Omental fat pad (tissue), 4 donors: ENCODE data around the gene EPB41L4A. TPM values are rescaled to one million over a fixed set of nuclear protein-coding genes. Genes with fewer than 3 reads are reported as not detected.
"Not testable (repeated sequence)": the region's sequence is repeated elsewhere in the genome, so short reads cannot be mapped to it uniquely, and the experiment has no call there.

Experiments used
- ATAC-seq: fragments of 150-250 bp; one replicate; pipeline ENCODE4 v1.9.1; 2016; ENCODE audit warnings: mild to moderate bottlenecking, moderate library complexity; ENCODE audit not compliant: low FRiP score
- DNase-seq: peaks from one replicate; pipeline ENCODE4 v3.0.0-alpha.2; 2019; ENCODE audit warnings: low spot score
- CTCF ChIP-seq, 3 donors: fragments of 450-650 bp; IDR thresholded peaks; one replicate each; pipeline ENCODE4 v1.5.1; 2016 to 2017; ENCODE audit warnings: antibody characterized with exemption in 3 of 3, mild to moderate bottlenecking in 3 of 3, moderate library complexity in 2 of 3
- total RNA-seq, 4 donors: library from RNA; depleted of rRNA; stranded (reverse); fragments of >200 nt; gene quantifications; one replicate each; pipeline ENCODE4 v1.1.0, GENCODE V29; 2016

The EPB41L4A gene
- total RNA-seq: 10 to 100 TPM; 17.8 to 64.3 (median 22.0) TPM

- peak; percentile 75 for ATAC-seq
- TF ChIP-seq CTCF (IDR thresholded peaks at IDR 0.05): no peak
- DNase-seq: no peak
Observed at GRCh38 chr5:112419164-112419985, at the start of gene EPB41L4A. Gene EPB41L4A, minus strand, starts transcription at chr5:112419277. Its CDS starts 238 bp downstream, at chr5:112419039.

GRCh38 chr5:112467485-112467884 is 48.4 kb upstream of the EPB41L4A start:
- no peak for TF ChIP-seq CTCF (IDR thresholded peaks at IDR 0.05)
- no peak for ATAC-seq
- DNase-seq: no peak

GRCh38 chr5:112466261-112466660 is 47.2 kb upstream of the EPB41L4A start:
- not testable (repeated sequence) for ATAC-seq, DNase-seq

GRCh38 chr5:112447187-112447760 is 28.2 kb upstream of the EPB41L4A start:
- ATAC-seq, DNase-seq: not testable (repeated sequence)

- DNase-seq: no peak
- TF ChIP-seq CTCF (IDR thresholded peaks at IDR 0.05): no peak
- ATAC-seq: no peak
Observed at GRCh38 chr5:112445626-112446350, 26.7 kb upstream of the EPB41L4A start.

- ATAC-seq, DNase-seq: not testable (repeated sequence)
Observed at GRCh38 chr5:112443932-112444331, 24.9 kb upstream of the EPB41L4A start.

GRCh38 chr5:112440031-112440430 is 21.0 kb upstream of the EPB41L4A start:
- DNase-seq (no peak), ATAC-seq (no peak)
- TF ChIP-seq CTCF (IDR thresholded peaks at IDR 0.05): no peak

- ATAC-seq: no peak
- no peak for TF ChIP-seq CTCF (IDR thresholded peaks at IDR 0.05)
- no peak for DNase-seq
Observed at GRCh38 chr5:112436144-112436543, 17.1 kb upstream of the EPB41L4A start.
